ENCODE measurements around the gene TRMT10B. TPM values are rescaled to one million over a fixed set of nuclear protein-coding genes. Genes with fewer than 3 reads are reported as not detected.

TRMT10B gene
- total RNA-seq, 1 experiment from 2014 or later: 5.7 TPM

DNA sequence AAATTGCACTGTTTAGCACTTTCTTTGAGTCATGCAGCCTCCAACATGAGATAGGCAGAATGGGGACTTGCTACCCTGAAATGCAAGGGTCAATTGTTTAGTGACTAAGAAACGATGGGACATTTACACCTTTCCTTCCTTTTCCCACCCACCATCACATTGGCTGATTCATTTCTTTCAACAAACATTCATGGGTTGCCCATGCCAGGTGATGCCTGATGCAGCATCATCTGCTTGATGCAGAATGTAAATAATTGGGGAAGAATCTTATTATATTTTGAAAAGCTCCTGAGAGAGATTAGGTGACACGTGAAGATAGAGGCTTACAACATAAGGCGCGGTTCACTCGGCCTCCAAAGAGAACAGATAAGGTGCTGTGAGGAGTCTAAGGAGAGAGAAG lies 4.5 kb upstream of the TRMT10B start:
- H3T11ph ChIP-seq (ENCODE audit: low read length): no peak overlapping the region
- peaks cover 15% of the 10 kb centered on the region for H3K27me3 Mint-ChIP-seq (ENCODE audit: low read depth)
- peaks cover 6% of the 10 kb centered on the region in 2 experiments for H3K4me1 Mint-ChIP-seq
- H3K4me2 ChIP-seq (ENCODE audit: insufficient read depth, insufficient read length, low read length): no peak overlapping the region
- H4K8ac ChIP-seq (replicated peaks; ENCODE audit: insufficient read length, low read depth, low read length): no peak overlapping the region
- DNase-seq: no peak
- H2BK12ac ChIP-seq (ENCODE audit: insufficient read length, low read depth, low read length): no peak overlapping the region
- H3K23me2 ChIP-seq (ENCODE audit: insufficient read length, low read depth, low read length, poor library complexity, severe bottlenecking): peaks cover 4% of the 10 kb centered on the region
- no peak overlapping the region for H3K4ac ChIP-seq (ENCODE audit: low read depth, low read length)
- H4K5ac ChIP-seq (ENCODE audit: insufficient read length, low read depth, low read length): no peak overlapping the region
- no peak overlapping the region for H3K4me3 Mint-ChIP-seq
- WGBS (ENCODE audit: extremely low coverage, insufficient read length, low lambda C conversion rate): no CpG with 5 or more reads among the region's 5 CpGs
- no peaks in the 10 kb centered on the region for H3K79me1 ChIP-seq (ENCODE audit: insufficient read depth, low read depth, low read length, poor library complexity, severe bottlenecking)
- H2BK5ac ChIP-seq (ENCODE audit: insufficient read length, low read length): no peak overlapping the region
- no peaks in the 10 kb centered on the region for H4K20me1 ChIP-seq (ENCODE audit: control insufficient read depth, insufficient read depth, insufficient read length)
- no peak overlapping the region for H3K18ac ChIP-seq (ENCODE audit: insufficient read length, low read depth, low read length)
- no peak overlapping the region for H3K27ac ChIP-seq (ENCODE audit: insufficient read length, low read depth, low read length)
- no peak overlapping the region for H2BK15ac ChIP-seq (ENCODE audit: low read depth, low read length)
- H3K56ac ChIP-seq (ENCODE audit: insufficient read length, low read depth, low read length): no peak overlapping the region
- H2AFZ ChIP-seq (ENCODE audit: low read length): no peak overlapping the region
- no peak overlapping the region for H3K14ac ChIP-seq (ENCODE audit: insufficient read depth, low read length)
- no peaks in the 10 kb centered on the region for H3K27me3 ChIP-seq (ENCODE audit: insufficient read depth, low read length)
- no peak overlapping the region for H3K9ac ChIP-seq (ENCODE audit: extremely low read depth, insufficient read length, low read length)
- H2BK120ac ChIP-seq (ENCODE audit: low read depth, low read length, poor library complexity, severe bottlenecking): no peak overlapping the region
- no peak overlapping the region for H2AK5ac ChIP-seq (ENCODE audit: insufficient read length, low read length)
- no peak overlapping the region for H3K23ac ChIP-seq (ENCODE audit: insufficient read length, low read depth, low read length)
- no peak overlapping the region for H2BK20ac ChIP-seq (ENCODE audit: low read depth, low read length, poor library complexity, severe bottlenecking)
- no peaks in the 10 kb centered on the region; the same call in 1 of the 2 replicates for H3K79me2 ChIP-seq (ENCODE audit: insufficient read depth, low read length)
- no peaks in the 10 kb centered on the region for H3K4me1 ChIP-seq (ENCODE audit: insufficient read depth, low read length)
- no peak overlapping the region for H4K91ac ChIP-seq (ENCODE audit: insufficient read length, low read depth, low read length)
- no peaks in the 10 kb centered on the region for H3K9me3 ChIP-seq (ENCODE audit: control insufficient read depth, low read depth, low read length)
- no peak overlapping the region for H3K27ac Mint-ChIP-seq
- TF ChIP-seq CTCF (conservative IDR thresholded peaks at IDR 0.05): no peak
- H3K9me3 Mint-ChIP-seq: peaks cover 0 to 5% of the 10 kb centered on the region in 2 experiments; a peak in 2 of 5 replicates
- H3K36me3 Mint-ChIP-seq (ENCODE audit: insufficient read depth in 1 of 3, low read depth in 3 of 3): peaks cover 0 to 7% (median 2%) of the 10 kb centered on the region in 3 experiments; a peak in 3 of 7 replicates
